Dermis blood vessel endothelial cell (primary cell): Measurements from ENCODE around the gene TNFAIP2. TPM values are rescaled to one million over a fixed set of nuclear protein-coding genes. Genes with fewer than 3 reads are reported as not detected.
"Not testable (repeated sequence)": the region's sequence is repeated elsewhere in the genome, so short reads cannot be mapped to it uniquely, and the experiment has no call there.

Experiments used
- DNase-seq: peaks from one replicate; pipeline ENCODE4 v3.0.0; 2010
- total RNA-seq: library from RNA; depleted of rRNA; stranded (reverse); fragments of >200 nt; gene quantifications from 2 replicates; pipeline ENCODE4 v1.2.3, GENCODE V29; 2014

The TNFAIP2 gene
- total RNA-seq, 1 donor from 2014 or later: 94.6 TPM

GRCh38 chr14:103156651-103157378, 33.6 kb downstream of the TNFAIP2 start:
- no peak for DNase-seq

- DNase-seq: no peak
These were observed 34.7 kb downstream of the TNFAIP2 start for GRCh38 chr14:103157969-103158368.

- DNase-seq: no peak
These were observed 35.4 kb downstream of the TNFAIP2 start for GRCh38 chr14:103158688-103159087.

- DNase-seq: no peak
These were observed 37.2 kb downstream of the TNFAIP2 start for GRCh38 chr14:103160321-103161053.

- DNase-seq: no peak
These were observed 37.8 kb downstream of the TNFAIP2 start for GRCh38 chr14:103161054-103161397.

GRCh38 chr14:103163199-103163598, 39.9 kb downstream of the TNFAIP2 start:
- no peak for DNase-seq

- no peak for DNase-seq
These were observed 40.7 kb downstream of the TNFAIP2 start for GRCh38 chr14:103164006-103164405.

- no peak for DNase-seq
These were observed 41.5 kb downstream of the TNFAIP2 start for GRCh38 chr14:103164779-103165178.

GRCh38 chr14:103165323-103165722, 42.1 kb downstream of the TNFAIP2 start:
- no peak for DNase-seq

- no peak for DNase-seq
These were observed 46.7 kb downstream of the TNFAIP2 start for GRCh38 chr14:103169954-103170353.

GRCh38 chr14:103171206-103171605, 47.9 kb downstream of the TNFAIP2 start:
- DNase-seq: not testable (repeated sequence)

GRCh38 chr14:103172921-103173320, 49.7 kb downstream of the TNFAIP2 start:
- no peak for DNase-seq

- not testable (repeated sequence) for DNase-seq
These were observed 50.6 kb downstream of the TNFAIP2 start for GRCh38 chr14:103173887-103174286.

- DNase-seq: not testable (repeated sequence)
These were observed 52.9 kb downstream of the TNFAIP2 start for GRCh38 chr14:103176176-103176575.

- no peak for DNase-seq
These were observed 54.1 kb downstream of the TNFAIP2 start for GRCh38 chr14:103177376-103177775.

- DNase-seq: no peak
These were observed 55.3 kb downstream of the TNFAIP2 start for GRCh38 chr14:103178521-103178920.

GRCh38 chr14:103179094-103179493, 55.8 kb downstream of the TNFAIP2 start:
- no peak for DNase-seq

GRCh38 chr14:103180331-103180730, 57.1 kb downstream of the TNFAIP2 start:
- no peak for DNase-seq

- no peak for DNase-seq
These were observed 60.8 kb downstream of the TNFAIP2 start for GRCh38 chr14:103184046-103184445.

- DNase-seq: peak; percentile 64
These were observed 62.1 kb downstream of the TNFAIP2 start for GRCh38 chr14:103185051-103186029.

- no peak for DNase-seq
These were observed 63.1 kb downstream of the TNFAIP2 start for GRCh38 chr14:103186241-103186822.
